Measurements from ENCODE around the gene ACP5. TPM values are rescaled to one million over a fixed set of nuclear protein-coding genes. Genes with fewer than 3 reads are reported as not detected.
"Not testable (repeated sequence)": the region's sequence is repeated elsewhere in the genome, so short reads cannot be mapped to it uniquely, and the experiment has no call there.

The ACP5 gene
- polyA plus RNA-seq, 1 donor from 2014 or later, result not detected

DNA sequence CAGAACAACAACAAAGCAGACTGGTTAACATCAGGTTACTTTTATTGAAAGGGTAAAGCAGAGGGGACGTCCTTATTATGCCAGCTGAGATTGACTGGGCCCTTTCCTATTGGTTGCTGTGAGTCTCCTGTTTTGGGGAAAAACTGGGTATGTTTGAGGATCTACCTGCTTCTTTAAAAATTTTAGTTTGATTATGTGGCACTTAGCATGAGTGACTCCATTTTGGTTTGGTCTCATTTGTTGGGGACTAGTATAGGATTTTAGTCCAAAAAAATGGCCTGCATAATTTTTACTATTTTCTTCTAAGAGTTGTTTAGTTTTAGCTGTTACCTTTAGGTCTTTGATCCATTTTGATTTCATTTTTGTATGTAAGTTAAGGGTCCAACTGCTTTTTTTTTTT, 34.3 kb upstream of the ACP5 start:
- Histone ChIP-seq H3K36me3 (ENCODE audit: insufficient read depth, low read length) (peaks cover 11% of the 10 kb centered on the region), H3K27ac (ENCODE audit: low read length) (no peak overlapping the region), H3K27me3 (ENCODE audit: insufficient read depth, low read depth, low read length) (no peaks in the 10 kb centered on the region), H3K4me2 (ENCODE audit: low read length) (no peak overlapping the region), H2AFZ (ENCODE audit: low read depth, low read length) (no peak overlapping the region), H3K9me3 (ENCODE audit: low read length) (peaks cover 3% of the 10 kb centered on the region), H3K4me3 (ENCODE audit: low read length) (no peak overlapping the region), H3K79me2 (replicated peaks; ENCODE audit: insufficient read depth, low read length) (peaks cover 65% of the 10 kb centered on the region), H4K20me1 (ENCODE audit: insufficient read depth) (no peaks in the 10 kb centered on the region), H3K9me2 (ENCODE audit: insufficient read depth, low read length) (no peaks in the 10 kb centered on the region), H3K9ac (ENCODE audit: low read length) (no peak overlapping the region), H3F3A (ENCODE audit: insufficient read depth, low read length, poor library complexity, severe bottlenecking) (no peaks in the 10 kb centered on the region)
- TF ChIP-seq, protein P1, sequence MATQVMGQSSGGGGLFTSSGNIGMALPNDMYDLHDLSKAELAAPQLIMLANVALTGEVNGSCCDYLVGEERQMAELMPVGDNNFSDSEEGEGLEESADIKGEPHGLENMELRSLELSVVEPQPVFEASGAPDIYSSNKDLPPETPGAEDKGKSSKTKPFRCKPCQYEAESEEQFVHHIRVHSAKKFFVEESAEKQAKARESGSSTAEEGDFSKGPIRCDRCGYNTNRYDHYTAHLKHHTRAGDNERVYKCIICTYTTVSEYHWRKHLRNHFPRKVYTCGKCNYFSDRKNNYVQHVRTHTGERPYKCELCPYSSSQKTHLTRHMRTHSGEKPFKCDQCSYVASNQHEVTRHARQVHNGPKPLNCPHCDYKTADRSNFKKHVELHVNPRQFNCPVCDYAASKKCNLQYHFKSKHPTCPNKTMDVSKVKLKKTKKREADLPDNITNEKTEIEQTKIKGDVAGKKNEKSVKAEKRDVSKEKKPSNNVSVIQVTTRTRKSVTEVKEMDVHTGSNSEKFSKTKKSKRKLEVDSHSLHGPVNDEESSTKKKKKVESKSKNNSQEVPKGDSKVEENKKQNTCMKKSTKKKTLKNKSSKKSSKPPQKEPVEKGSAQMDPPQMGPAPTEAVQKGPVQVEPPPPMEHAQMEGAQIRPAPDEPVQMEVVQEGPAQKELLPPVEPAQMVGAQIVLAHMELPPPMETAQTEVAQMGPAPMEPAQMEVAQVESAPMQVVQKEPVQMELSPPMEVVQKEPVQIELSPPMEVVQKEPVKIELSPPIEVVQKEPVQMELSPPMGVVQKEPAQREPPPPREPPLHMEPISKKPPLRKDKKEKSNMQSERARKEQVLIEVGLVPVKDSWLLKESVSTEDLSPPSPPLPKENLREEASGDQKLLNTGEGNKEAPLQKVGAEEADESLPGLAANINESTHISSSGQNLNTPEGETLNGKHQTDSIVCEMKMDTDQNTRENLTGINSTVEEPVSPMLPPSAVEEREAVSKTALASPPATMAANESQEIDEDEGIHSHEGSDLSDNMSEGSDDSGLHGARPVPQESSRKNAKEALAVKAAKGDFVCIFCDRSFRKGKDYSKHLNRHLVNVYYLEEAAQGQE (IDR thresholded peaks at IDR 0.05; ENCODE audit: borderline replicate concordance), result no peak
- TF ChIP-seq POLR2AphosphoS5 (IDR thresholded peaks at IDR 0.05) (no peak), CTCF (IDR thresholded peaks at IDR 0.05; ENCODE audit: poor library complexity, severe bottlenecking) (no peak), EP300 (conservative IDR thresholded peaks at IDR 0.05; ENCODE audit: poor library complexity, severe bottlenecking) (no peak), RAD21 (conservative IDR thresholded peaks at IDR 0.05) (no peak), SMC3 (conservative IDR thresholded peaks at IDR 0.05; ENCODE audit: poor library complexity) (no peak), EZH2 (IDR thresholded peaks at IDR 0.05; ENCODE audit: borderline replicate concordance, insufficient read depth, low read length, poor library complexity, severe bottlenecking) (no peak)

DNA sequence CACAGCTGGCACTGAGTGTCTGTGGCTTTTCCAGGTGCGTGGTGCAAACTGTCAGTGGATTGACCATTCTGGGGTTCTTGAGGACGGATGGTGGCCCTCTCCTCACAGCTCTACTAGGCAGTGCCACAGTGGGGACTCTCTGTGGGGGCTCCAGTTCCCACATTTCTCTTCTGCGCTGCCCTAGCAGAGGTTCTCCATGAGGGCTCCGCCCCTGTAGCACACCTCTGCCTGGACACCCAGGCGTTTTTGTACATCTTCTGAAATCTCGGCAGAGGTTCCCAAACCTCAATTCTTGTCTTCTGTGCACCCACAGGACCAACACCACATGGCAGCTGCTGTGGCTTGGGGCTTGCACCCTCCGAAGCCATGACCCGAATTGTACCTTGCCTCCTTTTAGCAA, 29.0 kb upstream of the ACP5 start:
- Histone ChIP-seq H3K27me3 (ENCODE audit: insufficient read depth, low read depth, low read length) (no peaks in the 10 kb centered on the region), H3F3A (ENCODE audit: insufficient read depth, low read length, poor library complexity, severe bottlenecking) (no peaks in the 10 kb centered on the region), H3K4me2 (ENCODE audit: low read length) (no peak overlapping the region), H3K27ac (ENCODE audit: low read length) (no peak overlapping the region), H2AFZ (ENCODE audit: low read depth, low read length) (no peak overlapping the region), H3K9me3 (ENCODE audit: low read length) (peaks cover 7% of the 10 kb centered on the region), H3K9me2 (ENCODE audit: insufficient read depth, low read length) (no peaks in the 10 kb centered on the region), H3K9ac (ENCODE audit: low read length) (no peak overlapping the region), H4K20me1 (ENCODE audit: insufficient read depth) (no peaks in the 10 kb centered on the region), H3K4me3 (ENCODE audit: low read length) (no peak overlapping the region), H3K36me3 (ENCODE audit: insufficient read depth, low read length) (peaks cover 21% of the 10 kb centered on the region), H3K79me2 (replicated peaks; ENCODE audit: insufficient read depth, low read length) (peaks cover 88% of the 10 kb centered on the region)
- TF ChIP-seq CTCF (IDR thresholded peaks at IDR 0.05; ENCODE audit: poor library complexity, severe bottlenecking), result no peak
- TF ChIP-seq EP300 (conservative IDR thresholded peaks at IDR 0.05; ENCODE audit: poor library complexity, severe bottlenecking), result no peak
- TF ChIP-seq MXI1 (conservative IDR thresholded peaks at IDR 0.05; ENCODE audit: poor library complexity, severe bottlenecking), result no peak
- TF ChIP-seq EZH2 (IDR thresholded peaks at IDR 0.05; ENCODE audit: borderline replicate concordance, insufficient read depth, low read length, poor library complexity, severe bottlenecking), result no peak
- TF ChIP-seq, protein P1 (IDR thresholded peaks at IDR 0.05; ENCODE audit: borderline replicate concordance), result no peak
- no peak for TF ChIP-seq TAF1 (IDR thresholded peaks at IDR 0.05; ENCODE audit: low read depth)
- TF ChIP-seq SMC3 (conservative IDR thresholded peaks at IDR 0.05; ENCODE audit: poor library complexity), result no peak
- no peak for TF ChIP-seq RAD21 (conservative IDR thresholded peaks at IDR 0.05)
- TF ChIP-seq POLR2AphosphoS5 (IDR thresholded peaks at IDR 0.05), result no peak

GRCh38 chr19:11599704-11600103, 22.3 kb upstream of the ACP5 start:
- Histone ChIP-seq H3K79me2 (replicated peaks; ENCODE audit: insufficient read depth, low read length) (peaks cover 68% of the 10 kb centered on the region), H3K4me3 (ENCODE audit: low read length) (peak overlapping the region; percentile 94), H3K36me3 (ENCODE audit: insufficient read depth, low read length) (peaks cover 17% of the 10 kb centered on the region)
- not testable (repeated sequence) for H3K27me3 ChIP-seq (ENCODE audit: insufficient read depth, low read depth, low read length); H3F3A ChIP-seq (ENCODE audit: insufficient read depth, low read length, poor library complexity, severe bottlenecking); H3K9me3 ChIP-seq (ENCODE audit: low read length); H2AFZ ChIP-seq (ENCODE audit: low read depth, low read length); H3K9me2 ChIP-seq (ENCODE audit: insufficient read depth, low read length); H4K20me1 ChIP-seq (ENCODE audit: insufficient read depth); H3K9ac ChIP-seq (ENCODE audit: low read length); H3K27ac ChIP-seq (ENCODE audit: low read length); H3K4me2 ChIP-seq (ENCODE audit: low read length)
